PC-9 (cell line): ENCODE results near the gene CEACAM21. TPM values are rescaled to one million over a fixed set of nuclear protein-coding genes. Genes with fewer than 3 reads are reported as not detected.

Experiments
- BruUV-seq: library from RNA; stranded (reverse); fragments of 400-500 nt; replicated peaks from 2 replicates; lab custom pipeline; 2021; lab: Mats Ljungman, UMichigan
- CTCF ChIA-PET: fragments of 300-600 bp; sonication (Branson Sonifier 250); formaldehyde crosslinking; loops from one replicate; lab custom pipeline; 2022; ENCODE audit warnings: antibody characterized with exemption; lab: Charles Lee
- POLR2A ChIA-PET: fragments of 300-600 bp; sonication (Branson Sonifier 250); formaldehyde crosslinking; loops from one replicate; lab custom pipeline; 2022; ENCODE audit warnings: antibody characterized with exemption; ENCODE audit not compliant: unreplicated experiment; lab: Charles Lee
- DNase-seq, 2 experiments: peaks; one replicate each; pipeline versions ENCODE4 v3.0.0 to v3.0.0-alpha.2; 2015 to 2022; ENCODE audit warnings: mixed read lengths in 1 of 2
- H2AFZ ChIP-seq: fragments of 200-600 bp; sonication (generic); 2 replicates; pipeline ENCODE4 v1.8.1; 2017; ENCODE audit warnings: antibody characterized with exemption
- H3F3A ChIP-seq: fragments of 200-600 bp; sonication (generic); 2 replicates; pipeline ENCODE4 v1.8.1; 2017; ENCODE audit warnings: antibody characterized with exemption, mild to moderate bottlenecking, low read depth; ENCODE audit not compliant: insufficient read depth
- H3K27ac ChIP-seq: fragments of 200-600 bp; sonication (generic); 2 replicates; pipeline ENCODE4 v1.6.1; 2016; ENCODE audit warnings: mixed run types
- H3K27me3 ChIP-seq: fragments of 200-600 bp; sonication (generic); 2 replicates; pipeline ENCODE4 v1.6.1; 2016; ENCODE audit warnings: low read depth, mixed run types; ENCODE audit not compliant: insufficient read depth
- H3K36me3 ChIP-seq: fragments of 200-600 bp; sonication (generic); 2 replicates; pipeline ENCODE4 v1.6.1; 2016; ENCODE audit warnings: low read depth, mixed run types
- H3K4me1 ChIP-seq: fragments of 200-600 bp; sonication (generic); replicated peaks from 2 replicates; pipeline ENCODE4 v1.6.1; 2016; ENCODE audit warnings: mixed run types; ENCODE audit not compliant: insufficient read depth
- H3K4me2 ChIP-seq: fragments of 200-600 bp; sonication (generic); 2 replicates; pipeline ENCODE4 v1.6.1; 2017; ENCODE audit warnings: mixed run types
- H3K4me3 ChIP-seq: fragments of 200-600 bp; sonication (generic); 2 replicates; pipeline ENCODE4 v1.6.1; 2016; ENCODE audit warnings: mixed run types
- H3K79me2 ChIP-seq: fragments of 200-600 bp; sonication (generic); 2 replicates; pipeline ENCODE4 v1.6.1; 2017; ENCODE audit warnings: low read depth, mixed run types
- H3K9me2 ChIP-seq: fragments of 200-600 bp; sonication (generic); 2 replicates; pipeline ENCODE4 v1.8.1; 2017; ENCODE audit warnings: mild to moderate bottlenecking; ENCODE audit not compliant: insufficient read depth
- H3K9me3 ChIP-seq: fragments of 200-600 bp; sonication (generic); 2 replicates; pipeline ENCODE4 v1.8.1; 2016; ENCODE audit warnings: low read depth; ENCODE audit not compliant: insufficient read depth
- H4K20me1 ChIP-seq: fragments of 200-600 bp; sonication (generic); 2 replicates; pipeline ENCODE4 v1.8.1; 2017; ENCODE audit not compliant: insufficient read depth
- EZH2 ChIP-seq: fragments of 200-600 bp; sonication (generic); IDR thresholded peaks from 2 replicates; pipeline ENCODE4 v1.8.0; 2017; ENCODE audit warnings: antibody characterized with exemption, low read depth
- intact Hi-C: fragments of 100-400 bp; cut with micrococcal nuclease; formaldehyde crosslinking; loops from one replicate; pipeline ENCODE4 v1.10.0; 2022; ENCODE audit not compliant: unreplicated experiment
- total RNA-seq: library from RNA; stranded (reverse); gene quantifications from 2 replicates; pipeline ENCODE4 v1.2.3, GENCODE V29; 2021
- TF ChIP-seq, protein P1 (sequence below): fragments of 200-600 bp; sonication (generic); conservative IDR thresholded peaks from 2 replicates; pipeline ENCODE4 v1.6.1; 2017; ENCODE audit warnings: mixed run types, antibody characterized with exemption, mild to moderate bottlenecking, moderate library complexity

CEACAM21 gene
- total RNA-seq, 1 experiment from 2014 or later, result not detected

DNA sequence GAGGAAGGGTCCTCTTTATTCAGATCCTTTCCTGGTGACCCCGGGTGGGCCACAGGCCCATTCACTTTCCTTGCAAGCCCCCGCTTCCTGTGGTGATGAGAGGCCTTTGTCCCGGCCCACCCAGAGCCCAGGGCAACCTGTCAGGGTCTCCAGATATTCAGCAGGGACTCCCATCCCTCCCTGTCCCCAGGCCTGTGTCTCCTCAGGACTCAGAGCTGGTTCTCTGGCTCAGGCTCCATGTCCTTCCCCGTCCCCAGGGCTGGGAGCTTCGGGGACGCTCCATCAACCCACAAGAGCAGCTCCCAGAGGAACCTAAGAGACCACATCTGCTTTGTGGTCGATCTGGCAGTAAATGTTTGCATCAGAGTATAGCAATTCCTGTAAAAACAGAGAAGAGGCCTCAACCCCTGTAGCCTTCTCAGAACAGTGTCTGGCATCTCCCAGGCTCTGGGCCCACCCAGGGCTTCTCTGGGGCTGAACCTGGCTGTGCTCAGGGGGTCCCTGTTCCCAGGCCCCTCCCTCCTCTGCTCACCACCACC is 43.1 kb downstream of the CEACAM21 start:
- H3K4me3 ChIP-seq, result no peak overlapping the region
- H3K9me3 ChIP-seq, result no peaks in the 10 kb centered on the region
- BruUV-seq, result no TSS peak
- no peaks in the 10 kb centered on the region for H3K79me2 ChIP-seq
- peaks cover 79% of the 10 kb centered on the region for H3K27me3 ChIP-seq
- H3K4me2 ChIP-seq, result no peak overlapping the region
- H3F3A ChIP-seq, result no peaks in the 10 kb centered on the region
- no peak for TF ChIP-seq EZH2
- TF ChIP-seq, protein P1, sequence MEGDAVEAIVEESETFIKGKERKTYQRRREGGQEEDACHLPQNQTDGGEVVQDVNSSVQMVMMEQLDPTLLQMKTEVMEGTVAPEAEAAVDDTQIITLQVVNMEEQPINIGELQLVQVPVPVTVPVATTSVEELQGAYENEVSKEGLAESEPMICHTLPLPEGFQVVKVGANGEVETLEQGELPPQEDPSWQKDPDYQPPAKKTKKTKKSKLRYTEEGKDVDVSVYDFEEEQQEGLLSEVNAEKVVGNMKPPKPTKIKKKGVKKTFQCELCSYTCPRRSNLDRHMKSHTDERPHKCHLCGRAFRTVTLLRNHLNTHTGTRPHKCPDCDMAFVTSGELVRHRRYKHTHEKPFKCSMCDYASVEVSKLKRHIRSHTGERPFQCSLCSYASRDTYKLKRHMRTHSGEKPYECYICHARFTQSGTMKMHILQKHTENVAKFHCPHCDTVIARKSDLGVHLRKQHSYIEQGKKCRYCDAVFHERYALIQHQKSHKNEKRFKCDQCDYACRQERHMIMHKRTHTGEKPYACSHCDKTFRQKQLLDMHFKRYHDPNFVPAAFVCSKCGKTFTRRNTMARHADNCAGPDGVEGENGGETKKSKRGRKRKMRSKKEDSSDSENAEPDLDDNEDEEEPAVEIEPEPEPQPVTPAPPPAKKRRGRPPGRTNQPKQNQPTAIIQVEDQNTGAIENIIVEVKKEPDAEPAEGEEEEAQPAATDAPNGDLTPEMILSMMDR, result no peak
- no peaks in the 10 kb centered on the region for H3K9me2 ChIP-seq
- CTCF ChIA-PET, result no interaction called here
- no peaks in the 10 kb centered on the region for H4K20me1 ChIP-seq
- no peak overlapping the region for H3K27ac ChIP-seq
- H3K36me3 ChIP-seq, result no peaks in the 10 kb centered on the region
- no peak overlapping the region for H2AFZ ChIP-seq
- intact Hi-C loops, result no loop called here
- H3K4me1 ChIP-seq, result no peaks in the 10 kb centered on the region
- POLR2A ChIA-PET, result no interaction called here
- no peak for DNase-seq

- BruUV-seq, result no TSS peak
- no peaks in the 10 kb centered on the region for H3K9me3 ChIP-seq
- ChIA-PET CTCF (no interaction called here), POLR2A (no interaction called here)
- no peaks in the 10 kb centered on the region for H3K9me2 ChIP-seq
- DNase-seq, result no peak
- H2AFZ ChIP-seq, result no peak overlapping the region
- no peaks in the 10 kb centered on the region for H3K36me3 ChIP-seq
- no peaks in the 10 kb centered on the region for H3K4me1 ChIP-seq
- TF ChIP-seq, protein P1, result no peak
- no peak for TF ChIP-seq EZH2
- H3F3A ChIP-seq, result no peaks in the 10 kb centered on the region
- H3K79me2 ChIP-seq, result no peaks in the 10 kb centered on the region
- no peak overlapping the region for H3K27ac ChIP-seq
- no peaks in the 10 kb centered on the region for H4K20me1 ChIP-seq
- no peak overlapping the region for H3K4me3 ChIP-seq
- intact Hi-C loops, result no loop called here
- no peak overlapping the region for H3K4me2 ChIP-seq
- peaks cover 85% of the 10 kb centered on the region for H3K27me3 ChIP-seq
Observed at GRCh38 chr19:41620171-41620570, 44.2 kb downstream of the CEACAM21 start.

DNA sequence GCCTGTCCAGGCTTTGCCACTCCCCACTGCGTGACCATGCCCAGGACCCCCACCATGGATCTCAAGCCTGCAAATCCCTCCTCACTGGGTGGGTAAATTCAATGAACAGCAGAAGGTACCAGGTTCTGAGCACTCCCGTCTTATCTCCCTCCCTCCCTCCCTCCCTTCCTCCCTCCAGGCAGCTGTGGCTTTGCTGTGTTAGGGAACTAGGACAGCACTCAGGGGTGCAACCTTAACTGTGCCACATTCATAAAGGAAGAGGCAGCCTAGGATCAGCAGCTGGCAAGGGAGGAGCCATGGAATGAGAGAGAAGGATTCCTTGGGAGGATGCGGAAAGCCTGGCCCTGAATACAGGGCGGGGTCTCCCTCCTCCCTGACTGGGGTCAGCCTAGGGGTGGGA is 45.3 kb downstream of the CEACAM21 start:
- intact Hi-C loops, result no loop called here
- no peaks in the 10 kb centered on the region for H3K36me3 ChIP-seq
- no peaks in the 10 kb centered on the region for H3K9me3 ChIP-seq
- no peaks in the 10 kb centered on the region for H4K20me1 ChIP-seq
- no peaks in the 10 kb centered on the region for H3K4me1 ChIP-seq
- TF ChIP-seq, protein P1, result no peak
- no peak for TF ChIP-seq EZH2
- no peak overlapping the region for H2AFZ ChIP-seq
- BruUV-seq, result no TSS peak
- no peak overlapping the region for H3K4me3 ChIP-seq
- H3K4me2 ChIP-seq, result no peak overlapping the region
- no peak for DNase-seq
- ChIA-PET CTCF (no interaction called here), POLR2A (no interaction called here)
- H3F3A ChIP-seq, result no peaks in the 10 kb centered on the region
- H3K27me3 ChIP-seq, result peaks cover 90% of the 10 kb centered on the region
- no peak overlapping the region for H3K27ac ChIP-seq
- H3K79me2 ChIP-seq, result no peaks in the 10 kb centered on the region
- H3K9me2 ChIP-seq, result no peaks in the 10 kb centered on the region
